Measurements from ENCODE around the gene RAPH1. TPM values are rescaled to one million over a fixed set of nuclear protein-coding genes. Genes with fewer than 3 reads are reported as not detected.

The RAPH1 gene
- total RNA-seq, 6 experiments from 2014 or later: 23.0 to 91.5 (median 53.4) TPM

GRCh38 chr2:203451011-203451410 is 84.1 kb downstream of the RAPH1 start:
- WGBS (ENCODE audit: insufficient coverage, low coverage, low lambda C conversion rate, missing lambda C conversion rate): 87% methylated on average over 2 of the region's 2 CpGs
- TF ChIP-seq, protein P1, sequence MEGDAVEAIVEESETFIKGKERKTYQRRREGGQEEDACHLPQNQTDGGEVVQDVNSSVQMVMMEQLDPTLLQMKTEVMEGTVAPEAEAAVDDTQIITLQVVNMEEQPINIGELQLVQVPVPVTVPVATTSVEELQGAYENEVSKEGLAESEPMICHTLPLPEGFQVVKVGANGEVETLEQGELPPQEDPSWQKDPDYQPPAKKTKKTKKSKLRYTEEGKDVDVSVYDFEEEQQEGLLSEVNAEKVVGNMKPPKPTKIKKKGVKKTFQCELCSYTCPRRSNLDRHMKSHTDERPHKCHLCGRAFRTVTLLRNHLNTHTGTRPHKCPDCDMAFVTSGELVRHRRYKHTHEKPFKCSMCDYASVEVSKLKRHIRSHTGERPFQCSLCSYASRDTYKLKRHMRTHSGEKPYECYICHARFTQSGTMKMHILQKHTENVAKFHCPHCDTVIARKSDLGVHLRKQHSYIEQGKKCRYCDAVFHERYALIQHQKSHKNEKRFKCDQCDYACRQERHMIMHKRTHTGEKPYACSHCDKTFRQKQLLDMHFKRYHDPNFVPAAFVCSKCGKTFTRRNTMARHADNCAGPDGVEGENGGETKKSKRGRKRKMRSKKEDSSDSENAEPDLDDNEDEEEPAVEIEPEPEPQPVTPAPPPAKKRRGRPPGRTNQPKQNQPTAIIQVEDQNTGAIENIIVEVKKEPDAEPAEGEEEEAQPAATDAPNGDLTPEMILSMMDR (IDR thresholded peaks at IDR 0.05): no peak
- no peaks in the 10 kb centered on the region for H3K27me3 ChIP-seq
- H3K9me3 ChIP-seq: no peaks in the 10 kb centered on the region
- H3K27ac ChIP-seq: no peak overlapping the region
- no peak for ATAC-seq
- no peak overlapping the region for H3K4me3 ChIP-seq
- peaks cover 0 to 4% (median 0%) of the 10 kb centered on the region in 4 donors for H3K4me1 ChIP-seq
- H3K36me3 ChIP-seq: peaks cover 0 to 99% (median 29%) of the 10 kb centered on the region in 4 donors
- no peak for DNase-seq
- intact Hi-C loops (cut with DNase I): no loop called here

DNA sequence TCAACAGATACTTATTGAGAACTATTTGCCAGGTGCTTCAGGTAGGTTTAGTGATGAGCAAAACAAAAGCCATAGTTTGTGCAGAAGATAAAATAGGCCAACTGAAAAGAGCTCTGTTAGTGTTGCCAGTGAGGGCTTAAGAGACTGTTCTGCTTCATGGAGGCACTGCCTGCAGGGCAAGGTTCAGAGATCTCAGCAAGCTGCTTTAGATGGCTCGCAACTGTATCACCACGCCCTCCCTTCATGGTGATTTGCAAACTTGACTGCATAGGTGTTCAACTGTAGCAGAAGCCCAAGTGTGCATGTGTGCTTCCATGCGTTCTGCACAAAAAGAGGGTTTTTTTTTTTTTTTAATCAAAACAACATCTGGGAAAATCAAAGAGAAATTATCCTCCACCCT is 84.5 kb downstream of the RAPH1 start:
- Histone ChIP-seq H3K9me3 (no peaks in the 10 kb centered on the region), H3K4me3 (no peak overlapping the region), H3K36me3 (peaks cover 0 to 99% (median 32%) of the 10 kb centered on the region in 4 donors), H3K27ac (no peak overlapping the region), H3K27me3 (no peaks in the 10 kb centered on the region), H3K4me1 (peaks cover 0 to 8% (median 0%) of the 10 kb centered on the region in 4 donors)
- intact Hi-C loops (cut with DNase I): no loop called here
- ATAC-seq: peak in 2 of 4 donors; percentile 14 to 16
- 77% methylated on average over 3 of the region's 3 CpGs for WGBS (ENCODE audit: insufficient coverage, low coverage, low lambda C conversion rate, missing lambda C conversion rate)
- no peak for DNase-seq
- TF ChIP-seq, protein P1 (IDR thresholded peaks at IDR 0.05): no peak
- no peak for TF ChIP-seq POLR2A (IDR thresholded peaks at IDR 0.05)

DNA sequence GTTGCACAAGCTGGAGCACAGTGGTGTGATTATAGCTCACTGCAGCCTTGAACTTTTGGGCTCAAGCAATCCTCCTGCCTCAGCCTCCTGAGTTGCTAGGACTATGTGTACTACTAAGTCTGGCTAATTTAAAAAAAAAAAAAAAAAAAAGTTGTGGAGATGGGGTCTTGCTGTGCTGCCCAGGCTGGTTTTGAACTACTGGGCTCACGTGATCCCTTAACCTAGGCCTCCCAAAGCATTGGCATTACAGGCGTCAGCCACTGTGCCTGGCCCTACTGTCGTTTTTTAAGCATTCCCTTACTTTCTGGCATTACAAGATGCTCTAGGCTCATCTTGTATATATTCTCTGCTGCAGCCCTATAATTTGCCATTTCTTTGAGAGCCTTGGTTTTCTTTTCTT is 88.3 kb downstream of the RAPH1 start:
- no peak overlapping the region for H3K4me3 ChIP-seq
- H3K4me1 ChIP-seq: peaks cover 0 to 30% (median 7%) of the 10 kb centered on the region in 4 donors
- intact Hi-C loops (cut with DNase I): no loop called here
- TF ChIP-seq POLR2A (IDR thresholded peaks at IDR 0.05): no peak
- TF ChIP-seq, protein P1 (IDR thresholded peaks at IDR 0.05): no peak
- H3K27ac ChIP-seq: no peak overlapping the region
- WGBS (ENCODE audit: insufficient coverage, low coverage, low lambda C conversion rate, missing lambda C conversion rate): 94% methylated on average over 2 of the region's 3 CpGs
- no peak for ATAC-seq
- no peaks in the 10 kb centered on the region for H3K27me3 ChIP-seq
- H3K9me3 ChIP-seq: no peaks in the 10 kb centered on the region
- no peak for DNase-seq
- peaks cover 0 to 99% (median 32%) of the 10 kb centered on the region in 4 donors for H3K36me3 ChIP-seq

- peaks cover 0 to 97% (median 34%) of the 10 kb centered on the region in 4 donors for H3K36me3 ChIP-seq
- no peak overlapping the region for H3K4me3 ChIP-seq
- DNase-seq (no peak), ATAC-seq (peak in 1 of 4 donors; percentile 11)
- no peak overlapping the region for H3K27ac ChIP-seq
- no peaks in the 10 kb centered on the region for H3K9me3 ChIP-seq
- intact Hi-C loops (cut with DNase I): no loop called here
- H3K27me3 ChIP-seq: no peaks in the 10 kb centered on the region
- H3K4me1 ChIP-seq: peaks cover 0 to 35% (median 8%) of the 10 kb centered on the region in 4 donors
- TF ChIP-seq, protein P1 (IDR thresholded peaks at IDR 0.05): no peak
- no peak for TF ChIP-seq POLR2A (IDR thresholded peaks at IDR 0.05)
- WGBS (ENCODE audit: insufficient coverage, low coverage, low lambda C conversion rate, missing lambda C conversion rate): 64% methylated on average over 3 of the region's 3 CpGs
Observed at GRCh38 chr2:203446071-203446481, 89.0 kb downstream of the RAPH1 start.

- 63% methylated on average over 7 of the region's 7 CpGs for WGBS (ENCODE audit: insufficient coverage, low coverage, low lambda C conversion rate, missing lambda C conversion rate)
- intact Hi-C loops (cut with DNase I): no loop called here
- ATAC-seq: peak in 3 of 4 donors; percentile 28 to 47 (median 39)
Observed at GRCh38 chr2:203444738-203445137, 90.4 kb downstream of the RAPH1 start.

More at GRCh38 chr2:203444738-203445137, 90.4 kb downstream of the RAPH1 start:
- no peaks in the 10 kb centered on the region for H3K27me3 ChIP-seq
- no peak for DNase-seq
- TF ChIP-seq, protein P1 (IDR thresholded peaks at IDR 0.05): no peak
- no peak for TF ChIP-seq POLR2A (IDR thresholded peaks at IDR 0.05)
- peaks cover 0 to 89% (median 32%) of the 10 kb centered on the region in 4 donors for H3K36me3 ChIP-seq
- H3K4me3 ChIP-seq: no peak overlapping the region
- H3K9me3 ChIP-seq: no peaks in the 10 kb centered on the region
- H3K27ac ChIP-seq: no peak overlapping the region
- peaks cover 0 to 35% (median 8%) of the 10 kb centered on the region in 4 donors for H3K4me1 ChIP-seq
